Left lobe of liver (tissue), 2 donors: ENCODE measurements around the gene SPSB1. TPM values are rescaled to one million over a fixed set of nuclear protein-coding genes. Genes with fewer than 3 reads are reported as not detected.

Experiments
- ATAC-seq: fragments of 200-7000 bp; cut with Tn5 transposase; one replicate; pipeline ENCODE4 v1.9.1; 2020; ENCODE audit warnings: mild to moderate bottlenecking, moderate library complexity
- DNase-seq: peaks from one replicate; pipeline ENCODE4 v3.0.0-alpha.2; 2020; ENCODE audit warnings: low spot score
- total RNA-seq: library from RNA; stranded (reverse); gene quantifications from one replicate; pipeline ENCODE4 v1.2.1, GENCODE V29; 2021
- donor health status: DM: no; HTN: no; CAD: no; lungs with moderate emphysema.
- donor health status: DM: no; HTN: yes; CAD: no.

The SPSB1 gene
- total RNA-seq, 1 donor from 2014 or later, result 6.2 TPM

DNA sequence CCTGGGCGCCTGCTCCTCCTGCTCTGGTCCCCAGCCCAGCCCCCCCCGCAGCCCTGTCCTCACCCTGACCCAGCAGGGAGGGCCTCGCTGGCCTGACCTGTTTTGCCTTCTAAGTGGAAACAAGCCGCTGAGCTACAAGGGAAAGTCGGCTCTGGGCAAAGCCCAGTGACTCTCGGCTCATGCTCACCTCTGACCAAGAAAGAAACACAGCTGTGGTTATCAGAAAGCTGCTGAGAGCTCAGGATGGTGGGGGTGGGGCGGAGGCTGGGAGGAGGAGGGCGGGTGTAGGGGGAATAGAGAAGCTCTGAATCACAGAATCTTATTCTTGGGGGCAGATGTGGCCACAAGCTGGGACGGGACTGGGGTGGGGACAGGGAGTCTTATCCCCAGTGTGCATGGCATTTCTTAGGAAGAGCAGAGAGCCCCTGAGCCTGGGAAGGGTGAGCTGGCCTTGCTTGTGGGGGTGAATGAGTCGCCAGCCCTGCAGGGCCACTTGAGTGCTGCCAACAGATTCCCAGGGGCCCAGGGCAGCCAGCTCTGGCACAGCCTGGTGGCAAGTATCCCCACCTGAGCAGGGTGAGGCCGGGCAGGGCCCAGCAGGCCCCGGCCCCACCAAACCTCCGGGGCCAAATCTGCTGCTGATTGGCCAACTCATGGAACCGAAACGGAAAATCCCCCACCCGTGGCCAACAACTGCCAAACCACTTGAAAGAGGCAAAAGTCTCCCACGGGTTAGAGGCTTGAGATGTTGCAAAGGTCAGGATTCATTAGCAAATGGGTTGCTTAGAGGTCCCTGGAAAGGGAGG is 120.6 kb downstream of the SPSB1 start:
- ATAC-seq, result no peak
- DNase-seq, result no peak

DNA sequence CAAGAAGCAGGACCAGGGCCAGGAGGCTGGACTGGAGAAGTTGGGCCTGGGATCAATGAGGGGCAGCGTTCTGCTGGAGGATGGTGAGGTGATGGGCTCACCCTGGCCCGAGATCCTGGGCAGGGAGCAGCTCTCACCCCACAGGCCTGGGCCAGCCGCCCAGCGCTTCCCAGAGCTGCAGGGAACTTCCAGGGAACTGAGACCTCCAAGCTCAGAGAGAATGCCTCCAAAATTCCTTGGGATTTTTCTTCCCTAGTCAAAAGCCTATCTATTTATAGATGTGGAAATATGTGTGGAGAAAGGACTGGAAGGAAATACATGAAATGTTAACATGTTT is 121.2 kb downstream of the SPSB1 start:
- ATAC-seq (peak; percentile 26), DNase-seq (no peak)

DNA sequence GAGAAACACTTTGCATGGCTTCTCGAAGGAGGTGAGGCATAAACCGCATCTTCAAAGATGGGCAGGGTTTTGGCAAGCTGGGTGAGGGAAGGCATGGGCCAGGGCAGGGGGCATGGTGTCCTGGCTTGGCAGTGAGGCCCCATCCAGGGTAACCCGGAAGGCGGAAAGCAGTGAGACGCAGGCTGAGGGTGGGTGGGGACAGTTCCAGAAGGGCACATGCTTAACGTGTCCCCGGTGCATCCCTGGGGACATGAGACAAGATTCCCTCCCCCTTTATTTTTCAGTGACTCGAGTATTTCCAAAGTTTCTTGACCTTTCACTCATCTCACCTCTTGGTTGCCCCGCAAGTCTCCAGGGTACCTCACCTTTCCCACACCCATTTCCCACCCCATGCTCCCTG is 123.8 kb downstream of the SPSB1 start:
- ATAC-seq (no peak), DNase-seq (no peak)

DNA sequence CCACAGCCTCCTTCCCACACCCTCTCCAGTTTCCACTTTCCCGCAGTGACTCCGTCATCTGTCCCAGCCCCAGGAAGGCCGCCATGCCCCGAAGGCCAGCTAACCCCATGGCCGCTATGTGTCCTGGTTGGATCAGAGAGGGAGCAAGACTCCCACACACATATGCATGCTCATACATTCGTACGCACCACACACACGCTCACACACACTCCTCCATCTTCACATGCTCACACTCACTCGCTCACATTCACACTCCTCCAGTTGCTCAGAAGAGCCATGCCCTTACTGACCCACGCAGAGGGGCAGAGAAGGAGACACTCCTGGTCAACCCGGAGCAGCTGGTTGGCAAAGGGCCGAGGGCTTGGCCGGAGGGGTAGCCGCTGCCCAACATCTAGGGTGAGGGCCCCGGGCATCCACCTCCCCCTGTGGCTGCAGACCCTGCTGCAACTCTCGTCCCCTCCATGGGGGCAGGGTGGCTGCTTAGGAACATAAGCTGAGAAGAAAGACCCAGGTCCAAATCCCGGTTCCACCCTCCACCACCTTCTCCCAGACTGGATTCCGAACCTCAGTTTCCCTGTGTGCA is 124.3 kb downstream of the SPSB1 start:
- no peak for ATAC-seq
- DNase-seq, result no peak

DNA sequence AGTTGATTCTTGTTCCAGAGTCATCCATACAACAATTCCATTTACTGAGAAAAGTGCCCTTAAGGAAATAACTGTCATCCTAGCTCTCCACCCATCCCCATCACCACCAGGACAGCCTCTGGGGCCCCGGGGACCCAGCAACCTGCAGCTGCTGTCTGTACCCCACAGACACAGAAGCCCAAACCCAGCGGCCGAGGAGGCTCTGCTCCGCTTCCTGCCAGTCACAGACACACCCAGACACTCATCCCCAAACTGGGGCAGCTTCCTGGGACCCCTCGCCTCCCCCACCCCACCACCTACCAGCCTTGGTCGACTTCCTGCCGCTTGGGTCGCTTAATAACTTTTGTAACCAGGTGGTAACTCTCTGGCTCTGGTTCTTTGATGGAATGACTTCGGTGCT is 125.0 kb downstream of the SPSB1 start:
- no peak for DNase-seq
- no peak for ATAC-seq

DNA sequence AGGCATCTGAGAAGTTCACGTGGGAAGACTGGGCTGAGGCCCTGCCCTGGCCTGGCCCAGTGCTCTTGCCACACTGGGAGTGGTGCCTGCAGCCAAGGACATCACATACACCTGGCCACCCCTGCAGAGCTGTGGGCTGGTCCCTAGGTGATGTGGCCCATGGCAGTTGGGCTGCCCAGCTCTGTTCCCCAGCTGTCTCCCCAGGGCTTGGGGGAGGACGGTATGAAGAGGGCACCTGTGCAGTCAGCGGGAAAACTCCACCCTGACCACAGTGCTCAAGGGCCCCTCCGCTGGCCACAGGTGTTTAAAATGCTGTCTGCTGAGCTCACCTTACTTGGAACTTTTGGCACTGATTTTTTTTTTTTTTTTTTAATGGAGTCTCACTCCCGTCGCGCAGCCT is 126.2 kb downstream of the SPSB1 start:
- DNase-seq, result no peak
- ATAC-seq, result peak; percentile 27

Other genes starting within 250 kb of the SPSB1 start
- gene SLC2A5, start 223.3 kb upstream of the SPSB1 start, total RNA-seq, result 0.35 TPM
- 8.3 TPM for gene GPR157, start 163.8 kb upstream of the SPSB1 start, total RNA-seq
- 116 TPM for gene H6PD, start 58.1 kb upstream of the SPSB1 start, total RNA-seq
- 3.5 TPM for gene SLC25A33, start 246.6 kb downstream of the SPSB1 start, total RNA-seq